Left lung (tissue), 10 donors: ENCODE measurements around the gene AMER3. TPM values are rescaled to one million over a fixed set of nuclear protein-coding genes. Genes with fewer than 3 reads are reported as not detected.

ENCODE experiments used
- ATAC-seq: fragments of 200-7000 bp; cut with Tn5 transposase; one replicate; pipeline ENCODE4 v1.9.1; 2020; ENCODE audit warnings: moderate library complexity
- DNase-seq, 4 donors: peaks; one replicate each; pipeline ENCODE4 v3.0.0-alpha.2; 2013 to 2020
- H3K27ac ChIP-seq, 2 donors: fragments of 200-600 bp; sonication (generic) in 1 of 2; one replicate each; pipeline versions ENCODE4 v1.5.0 to v1.8.0; 2020 to 2021
- H3K27me3 ChIP-seq, 2 donors: fragments of 200-600 bp; sonication (generic) in 1 of 2; one replicate each; pipeline versions ENCODE4 v1.5.0 to v1.8.0; 2020 to 2021
- H3K36me3 ChIP-seq, 2 donors: fragments of 200-600 bp; sonication (generic) in 1 of 2; one replicate each; pipeline versions ENCODE4 v1.5.0 to v1.8.0; 2020 to 2021
- H3K4me1 ChIP-seq, 2 donors: fragments of 200-600 bp; one replicate each; pipeline ENCODE4 v1.8.0; 2021
- H3K4me3 ChIP-seq, 2 donors: fragments of 200-600 bp; sonication (generic) in 1 of 2; one replicate each; pipeline versions ENCODE4 v1.5.0 to v1.8.0; 2020 to 2021; ENCODE audit warnings: mild to moderate bottlenecking in 1 of 2
- H3K9me3 ChIP-seq, 2 donors: fragments of 200-600 bp; sonication (generic) in 1 of 2; one replicate each; pipeline versions ENCODE4 v1.5.0 to v1.8.0; 2020 to 2021
- CTCF ChIP-seq, 2 donors: fragments of 200-600 bp; sonication (generic) in 1 of 2; IDR thresholded peaks; one replicate each; pipeline versions ENCODE4 v1.5.0 to v1.8.0; 2021; ENCODE audit warnings: antibody characterized with exemption in 2 of 2
- intact Hi-C, 2 donors: fragments of 100-400 bp; cut with DNase I; formaldehyde crosslinking; loops; one replicate each; pipeline versions ENCODE4 v1.11.2 to v1.14.2; 2022
- polyA plus RNA-seq, 6 donors: library from polyadenylated mRNA; unstranded; fragments of 120-200 nt; gene quantifications; one replicate each; pipeline ENCODE4 v1.2.1, GENCODE V29; 2013; ENCODE audit not compliant: insufficient read length in 6 of 6
- total RNA-seq, 2 donors: library from RNA; stranded (reverse); fragmentation: NEBNext Ultra II Directional; extraction: Animal tissue kit (Norgen Biotek cat#: 25700); gene quantifications; one replicate each; pipeline ENCODE4 v1.2.1, GENCODE V29; 2021
- donor health status: DM: no; HTN: yes; CAD: no.
- donor health status: DM: no; HTN: no; CAD: no.

AMER3 gene
- total and polyA plus RNA-seq, 8 donors, result 0.04 to 0.15 (median 0.09) TPM; not detected in 3

GRCh38 chr2:130767408-130767775 is 12.1 kb downstream of the AMER3 start:
- Histone ChIP-seq H3K27ac (no peak overlapping the region), H3K27me3 (peaks cover 0 to 25% of the 10 kb centered on the region in 2 donors), H3K9me3 (no peaks in the 10 kb centered on the region), H3K4me1 (no peaks in the 10 kb centered on the region), H3K36me3 (no peaks in the 10 kb centered on the region), H3K4me3 (no peak overlapping the region)
- TF ChIP-seq CTCF (IDR thresholded peaks at IDR 0.05), result no peak
- no peak for ATAC-seq
- no peak for DNase-seq
- intact Hi-C loops, result no loop called here

GRCh38 chr2:130768191-130768855 is 13.0 kb downstream of the AMER3 start:
- peaks cover 0 to 19% of the 10 kb centered on the region in 2 donors for H3K27me3 ChIP-seq
- ATAC-seq, result no peak
- no peak overlapping the region for H3K4me3 ChIP-seq
- no peak for TF ChIP-seq CTCF (IDR thresholded peaks at IDR 0.05)
- no peaks in the 10 kb centered on the region for H3K4me1 ChIP-seq
- no peak overlapping the region for H3K27ac ChIP-seq
- DNase-seq, result no peak
- no peaks in the 10 kb centered on the region for H3K36me3 ChIP-seq
- H3K9me3 ChIP-seq, result no peaks in the 10 kb centered on the region
- intact Hi-C loops, result no loop called here

- DNase-seq (no peak), ATAC-seq (no peak)
- H3K4me3 ChIP-seq, result no peak overlapping the region
- intact Hi-C loops, result no loop called here
- no peak for TF ChIP-seq CTCF (IDR thresholded peaks at IDR 0.05)
- H3K36me3 ChIP-seq, result no peaks in the 10 kb centered on the region
- peaks cover 0 to 13% of the 10 kb centered on the region in 2 donors for H3K27me3 ChIP-seq
- H3K9me3 ChIP-seq, result no peaks in the 10 kb centered on the region
- no peaks in the 10 kb centered on the region for H3K4me1 ChIP-seq
- H3K27ac ChIP-seq, result no peak overlapping the region
Observed at GRCh38 chr2:130769343-130769907, 14.1 kb downstream of the AMER3 start.

GRCh38 chr2:130776550-130776949 is 21.2 kb downstream of the AMER3 start:
- intact Hi-C loops, result no loop called here
- H3K4me3 ChIP-seq, result no peak overlapping the region
- H3K27me3 ChIP-seq, result peaks cover 0 to 8% of the 10 kb centered on the region in 2 donors
- no peaks in the 10 kb centered on the region for H3K9me3 ChIP-seq
- ATAC-seq, result no peak
- no peak for DNase-seq
- TF ChIP-seq CTCF (IDR thresholded peaks at IDR 0.05), result no peak
- H3K36me3 ChIP-seq, result no peaks in the 10 kb centered on the region
- H3K27ac ChIP-seq, result no peak overlapping the region
- H3K4me1 ChIP-seq, result no peaks in the 10 kb centered on the region

GRCh38 chr2:130778781-130779180 is 23.4 kb downstream of the AMER3 start:
- intact Hi-C loops, result no loop called here
- peaks cover 0 to 8% of the 10 kb centered on the region in 2 donors for H3K27me3 ChIP-seq
- no peaks in the 10 kb centered on the region for H3K9me3 ChIP-seq
- ATAC-seq, result no peak
- TF ChIP-seq CTCF (IDR thresholded peaks at IDR 0.05), result no peak
- H3K36me3 ChIP-seq, result no peaks in the 10 kb centered on the region
- no peaks in the 10 kb centered on the region for H3K4me1 ChIP-seq
- no peak overlapping the region for H3K4me3 ChIP-seq
- no peak overlapping the region for H3K27ac ChIP-seq
- DNase-seq, result no peak
